ENCODE data around the gene ADAM17.

DNA sequence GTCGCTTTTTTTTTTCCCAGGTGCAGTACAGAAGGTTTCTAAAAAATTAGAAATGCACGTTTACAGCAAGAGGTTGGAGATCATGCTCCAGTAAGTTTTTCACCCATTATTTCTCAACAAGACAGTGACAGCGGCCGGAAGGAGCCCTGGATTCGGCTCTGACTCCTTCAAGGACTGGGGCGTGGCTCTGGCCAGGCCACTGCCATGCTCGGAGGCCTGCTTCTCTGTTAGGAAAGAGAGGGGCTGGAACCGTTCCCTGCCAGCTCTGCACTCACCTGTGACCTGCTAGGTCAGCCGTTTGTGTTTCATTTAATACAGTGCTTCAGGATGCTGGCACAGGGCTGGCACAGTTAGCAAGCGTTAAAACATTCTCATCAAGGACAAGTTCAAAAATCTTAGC lies 87.9 kb downstream of the ADAM17 start:
- TF ChIP-seq BHLHE40 (IDR thresholded peaks at IDR 0.05; ENCODE audit: low read depth, low read length) (no peak), HEYL (CRISPR knock-in tag; IDR thresholded peaks at IDR 0.05) (no peak), MAFK (IDR thresholded peaks at IDR 0.05; ENCODE audit: partially characterized antibody) (no peak), POLR2A (IDR thresholded peaks at IDR 0.05; ENCODE audit: low read length) (no peak), ZFP36 (IDR thresholded peaks at IDR 0.05; ENCODE audit: borderline replicate concordance, partially characterized antibody) (no peak), RNF2 (IDR thresholded peaks at IDR 0.05; ENCODE audit: borderline replicate concordance, low read depth) (no peak), EP300 (IDR thresholded peaks at IDR 0.05) (no peak), HDAC2 (IDR thresholded peaks at IDR 0.05) (no peak), HOXB5 (CRISPR knock-in tag; IDR thresholded peaks at IDR 0.05) (no peak), CEBPB (IDR thresholded peaks at IDR 0.05) (no peak)
- TF ChIP-seq, protein P1, sequence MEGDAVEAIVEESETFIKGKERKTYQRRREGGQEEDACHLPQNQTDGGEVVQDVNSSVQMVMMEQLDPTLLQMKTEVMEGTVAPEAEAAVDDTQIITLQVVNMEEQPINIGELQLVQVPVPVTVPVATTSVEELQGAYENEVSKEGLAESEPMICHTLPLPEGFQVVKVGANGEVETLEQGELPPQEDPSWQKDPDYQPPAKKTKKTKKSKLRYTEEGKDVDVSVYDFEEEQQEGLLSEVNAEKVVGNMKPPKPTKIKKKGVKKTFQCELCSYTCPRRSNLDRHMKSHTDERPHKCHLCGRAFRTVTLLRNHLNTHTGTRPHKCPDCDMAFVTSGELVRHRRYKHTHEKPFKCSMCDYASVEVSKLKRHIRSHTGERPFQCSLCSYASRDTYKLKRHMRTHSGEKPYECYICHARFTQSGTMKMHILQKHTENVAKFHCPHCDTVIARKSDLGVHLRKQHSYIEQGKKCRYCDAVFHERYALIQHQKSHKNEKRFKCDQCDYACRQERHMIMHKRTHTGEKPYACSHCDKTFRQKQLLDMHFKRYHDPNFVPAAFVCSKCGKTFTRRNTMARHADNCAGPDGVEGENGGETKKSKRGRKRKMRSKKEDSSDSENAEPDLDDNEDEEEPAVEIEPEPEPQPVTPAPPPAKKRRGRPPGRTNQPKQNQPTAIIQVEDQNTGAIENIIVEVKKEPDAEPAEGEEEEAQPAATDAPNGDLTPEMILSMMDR (IDR thresholded peaks at IDR 0.05), result no peak
- TF ChIP-seq, protein P2, sequence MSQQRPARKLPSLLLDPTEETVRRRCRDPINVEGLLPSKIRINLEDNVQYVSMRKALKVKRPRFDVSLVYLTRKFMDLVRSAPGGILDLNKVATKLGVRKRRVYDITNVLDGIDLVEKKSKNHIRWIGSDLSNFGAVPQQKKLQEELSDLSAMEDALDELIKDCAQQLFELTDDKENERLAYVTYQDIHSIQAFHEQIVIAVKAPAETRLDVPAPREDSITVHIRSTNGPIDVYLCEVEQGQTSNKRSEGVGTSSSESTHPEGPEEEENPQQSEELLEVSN (IDR thresholded peaks at IDR 0.05; ENCODE audit: borderline replicate concordance, low read depth), result no peak
- TF ChIP-seq, protein P3, sequence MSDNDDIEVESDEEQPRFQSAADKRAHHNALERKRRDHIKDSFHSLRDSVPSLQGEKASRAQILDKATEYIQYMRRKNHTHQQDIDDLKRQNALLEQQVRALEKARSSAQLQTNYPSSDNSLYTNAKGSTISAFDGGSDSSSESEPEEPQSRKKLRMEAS (IDR thresholded peaks at IDR 0.05), result no peak
- TF ChIP-seq, protein P4, sequence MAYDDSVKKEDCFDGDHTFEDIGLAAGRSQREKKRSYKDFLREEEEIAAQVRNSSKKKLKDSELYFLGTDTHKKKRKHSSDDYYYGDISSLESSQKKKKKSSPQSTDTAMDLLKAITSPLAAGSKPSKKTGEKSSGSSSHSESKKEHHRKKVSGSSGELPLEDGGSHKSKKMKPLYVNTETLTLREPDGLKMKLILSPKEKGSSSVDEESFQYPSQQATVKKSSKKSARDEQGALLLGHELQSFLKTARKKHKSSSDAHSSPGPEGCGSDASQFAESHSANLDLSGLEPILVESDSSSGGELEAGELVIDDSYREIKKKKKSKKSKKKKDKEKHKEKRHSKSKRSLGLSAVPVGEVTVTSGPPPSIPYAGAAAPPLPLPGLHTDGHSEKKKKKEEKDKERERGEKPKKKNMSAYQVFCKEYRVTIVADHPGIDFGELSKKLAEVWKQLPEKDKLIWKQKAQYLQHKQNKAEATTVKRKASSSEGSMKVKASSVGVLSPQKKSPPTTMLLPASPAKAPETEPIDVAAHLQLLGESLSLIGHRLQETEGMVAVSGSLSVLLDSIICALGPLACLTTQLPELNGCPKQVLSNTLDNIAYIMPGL (CRISPR knock-in tag; IDR thresholded peaks at IDR 0.05; ENCODE audit: borderline replicate concordance), result no peak
